HCT116 (cell line): ENCODE measurements around the gene AFP. TPM values are rescaled to one million over a fixed set of nuclear protein-coding genes. Genes with fewer than 3 reads are reported as not detected.

ENCODE experiments used
- ATAC-seq: fragments of 200-7000 bp; cut with Tn5 transposase; 2 replicates; pipeline ENCODE4 v1.9.1; 2020; ENCODE audit warnings: mild to moderate bottlenecking, moderate library complexity
- BruUV-seq: library from RNA; stranded (reverse); fragments of 400-500 nt; replicated peaks from 2 replicates; lab custom pipeline; 2021; lab: Mats Ljungman, UMichigan
- CTCF ChIA-PET: fragments of 300-600 bp; sonication (Branson Sonifier 250); formaldehyde crosslinking; loops from one replicate; lab custom pipeline; 2021; ENCODE audit warnings: antibody characterized with exemption; lab: Charles Lee
- POLR2A ChIA-PET: fragments of 300-600, 350-600 bp; sonication (Branson Sonifier 250); formaldehyde crosslinking; loops from one replicate; lab custom pipeline; 2021; ENCODE audit warnings: antibody characterized with exemption; lab: Charles Lee
- RAD21 ChIA-PET, 2 experiments: fragments of 300-600 bp; sonication (Branson Sonifier 250); formaldehyde crosslinking; loops; one replicate each; lab custom pipeline; 2023; ENCODE audit warnings: low total read pairs in 2 of 2; ENCODE audit not compliant: uncharacterized antibody in 2 of 2, unreplicated experiment in 2 of 2, low non-redundant PET in 1 of 2; lab: Charles Lee
- DNase-seq: peaks from one replicate; pipeline ENCODE4 v3.0.0-alpha.2; 2010; ENCODE audit warnings: low read depth, low spot score
- H2AFZ ChIP-seq: fragments of 200-600 bp; shearing (Covaris generic), sonication (generic); 2 replicates; pipeline ENCODE4 v1.6.1; 2017; ENCODE audit warnings: low read depth, mixed run types, mixed read lengths, antibody characterized with exemption, low read length; ENCODE audit not compliant: poor library complexity, severe bottlenecking
- H3K27ac ChIP-seq: 2 replicates; pipeline ENCODE4 v1.5.1; 2012; ENCODE audit warnings: low read depth, low read length
- H3K27me3 ChIP-seq: fragments of 200-600 bp; sonication (generic); 2 replicates; pipeline ENCODE4 v1.6.1; 2016; ENCODE audit warnings: mixed run types, low read length, mixed read lengths; ENCODE audit not compliant: insufficient read depth
- H3K36me3 ChIP-seq, 2 experiments: fragments of 200-500 bp in 1 of 2; fragments of 200-600 bp in 1 of 2; sonication (Bioruptor generic) in 1 of 2; sonication (generic) in 1 of 2; 2 replicates each; pipeline versions ENCODE4 v1.5.1 to v1.6.1; 2014 to 2016; ENCODE audit warnings: low read length in 2 of 2, inconsistent platforms in 1 of 2, mixed read lengths in 1 of 2, mixed run types in 1 of 2; ENCODE audit not compliant: insufficient read depth in 2 of 2, control insufficient read depth in 1 of 2
- H3K4me1 ChIP-seq, 2 experiments: fragments of 200-600 bp in 1 of 2; sonication (generic) in 1 of 2; 2 replicates each; pipeline versions ENCODE4 v1.5.1 to v1.6.1; 2012 to 2017; ENCODE audit warnings: low read length in 2 of 2, inconsistent platforms in 1 of 2, mild to moderate bottlenecking in 1 of 2, mixed read lengths in 1 of 2, mixed run types in 1 of 2, moderate library complexity in 1 of 2; ENCODE audit not compliant: insufficient read depth in 2 of 2, control insufficient read depth in 1 of 2
- H3K4me2 ChIP-seq: fragments of 200-600 bp; sonication (generic); 2 replicates; pipeline ENCODE4 v1.6.1; 2017; ENCODE audit warnings: mixed run types, low read length, mixed read lengths
- H3K4me3 ChIP-seq, 2 experiments: fragments of 200-600 bp in 1 of 2; sonication (generic) in 1 of 2; replicated peaks in 1 of 2; 2 replicates each; pipeline ENCODE4 v1.5.1; 2011 to 2016; ENCODE audit warnings: low read length in 2 of 2, control low read depth in 1 of 2, low read depth in 1 of 2, mild to moderate bottlenecking in 1 of 2, mixed read lengths in 1 of 2, mixed run types in 1 of 2
- H3K79me2 ChIP-seq: fragments of 200-600 bp; sonication (generic); 2 replicates; pipeline ENCODE4 v1.6.1; 2017; ENCODE audit warnings: mild to moderate bottlenecking, mixed run types, low read length, moderate library complexity, mixed read lengths; ENCODE audit not compliant: insufficient read depth
- H3K9ac ChIP-seq: fragments of 200-600 bp; sonication (generic); 2 replicates; pipeline ENCODE4 v1.6.1; 2016; ENCODE audit warnings: low read length, mixed read lengths
- H3K9me2 ChIP-seq: fragments of 200-600 bp; sonication (generic), shearing (Covaris generic); 2 replicates; pipeline ENCODE4 v1.6.1; 2017; ENCODE audit warnings: mixed run types, mild to moderate bottlenecking, moderate library complexity; ENCODE audit not compliant: insufficient read depth
- H3K9me3 ChIP-seq, 2 experiments: fragments of 200-500 bp in 1 of 2; fragments of 200-600 bp in 1 of 2; sonication (Bioruptor generic) in 1 of 2; sonication (generic) in 1 of 2; 2 replicates each; pipeline ENCODE4 v1.6.1; 2014 to 2017; ENCODE audit warnings: low read length in 2 of 2, mixed read lengths in 2 of 2, inconsistent platforms in 1 of 2, low read depth in 1 of 2, mild to moderate bottlenecking in 1 of 2, mixed run types in 1 of 2, moderate library complexity in 1 of 2; ENCODE audit not compliant: control insufficient read depth in 1 of 2, insufficient read depth in 1 of 2
- H4K20me1 ChIP-seq: fragments of 200-600 bp; sonication (generic), shearing (Covaris generic); 2 replicates; pipeline ENCODE4 v1.6.1; 2017; ENCODE audit warnings: mixed run types, mild to moderate bottlenecking, moderate library complexity; ENCODE audit not compliant: insufficient read depth
- CBX3 ChIP-seq: IDR thresholded peaks from 2 replicates; pipeline ENCODE4 v1.6.1; 2012; ENCODE audit warnings: low read depth
- CEBPB ChIP-seq: IDR thresholded peaks from 2 replicates; pipeline ENCODE4 v1.6.1; 2012; ENCODE audit warnings: low read depth
- ELF1 ChIP-seq: IDR thresholded peaks from 2 replicates; pipeline ENCODE4 v1.6.1; 2012; ENCODE audit warnings: low read depth, borderline replicate concordance
- EZH2 ChIP-seq: fragments of 200-600 bp; sonication (generic); IDR thresholded peaks from 2 replicates; pipeline ENCODE4 v1.6.1; 2017; ENCODE audit warnings: antibody characterized with exemption, mixed run types
- EZH2phosphoT487 ChIP-seq: fragments of 200-600 bp; IDR thresholded peaks from 2 replicates; pipeline ENCODE4 v1.6.1; 2018; ENCODE audit warnings: antibody characterized with exemption, borderline replicate concordance
- FOSL1 ChIP-seq: IDR thresholded peaks from 2 replicates; pipeline ENCODE4 v1.6.1; 2012; ENCODE audit warnings: low read depth
- JUND ChIP-seq: IDR thresholded peaks from 2 replicates; pipeline ENCODE4 v1.6.1; 2012
- POLR2A ChIP-seq: IDR thresholded peaks from 2 replicates; pipeline ENCODE4 v1.7.0; 2011; ENCODE audit warnings: borderline replicate concordance; ENCODE audit not compliant: insufficient read depth, insufficient read length; ENCODE audit errors: extremely low read depth
- RAD21 ChIP-seq: IDR thresholded peaks from 2 replicates; pipeline ENCODE4 v1.6.1; 2012; ENCODE audit warnings: low read depth, mild to moderate bottlenecking
- SP1 ChIP-seq: IDR thresholded peaks from 2 replicates; pipeline ENCODE4 v1.6.1; 2012; ENCODE audit warnings: low read depth
- SRF ChIP-seq: IDR thresholded peaks from 2 replicates; pipeline ENCODE4 v1.6.1; 2012; ENCODE audit warnings: low read depth
- TCF7L2 ChIP-seq: IDR thresholded peaks from 2 replicates; pipeline ENCODE4 v1.7.0; 2011; ENCODE audit warnings: borderline replicate concordance, inconsistent platforms; ENCODE audit not compliant: insufficient read depth, insufficient read length; ENCODE audit errors: extremely low read depth
- YY1 ChIP-seq: IDR thresholded peaks from 2 replicates; pipeline ENCODE4 v1.6.1; 2011; ENCODE audit warnings: low read length, low read depth, moderate library complexity, mild to moderate bottlenecking; ENCODE audit not compliant: insufficient replicate concordance; ENCODE audit errors: extremely low read depth
- ZFX ChIP-seq: fragments of 450-650 bp; IDR thresholded peaks from 2 replicates; pipeline ENCODE4 v1.6.1; 2017
- intact Hi-C: fragments of 100-400 bp; cut with micrococcal nuclease; formaldehyde crosslinking; loops from 2 replicates; pipeline ENCODE4 v1.10.0; 2022
- total RNA-seq: library from RNA; stranded (reverse); gene quantifications from one replicate; pipeline ENCODE4 v1.2.1, GENCODE V29; 2021; ENCODE audit not compliant: unreplicated experiment
- TF ChIP-seq, protein P1 (sequence below): IDR thresholded peaks from 2 replicates; pipeline ENCODE4 v1.6.1; 2012
- TF ChIP-seq, protein P2 (sequence below), 3 experiments: fragments of 200-600 bp in 1 of 3; sonication (generic) in 1 of 3; IDR thresholded peaks in 2 of 3; conservative IDR thresholded peaks in 1 of 3; 2 replicates each; pipeline ENCODE4 v1.5.1; 2012 to 2017; ENCODE audit warnings: low read depth in 2 of 3, low read length in 2 of 3, antibody characterized with exemption in 1 of 3, borderline replicate concordance in 1 of 3, control low read depth in 1 of 3, mild to moderate bottlenecking in 1 of 3, mixed read lengths in 1 of 3, mixed run types in 1 of 3, moderate library complexity in 1 of 3; ENCODE audit not compliant: insufficient read depth in 1 of 3
- TF ChIP-seq, protein P3 (sequence below): IDR thresholded peaks from 2 replicates; pipeline ENCODE4 v1.6.1; 2011; ENCODE audit warnings: mild to moderate bottlenecking, low read length, moderate library complexity; ENCODE audit not compliant: insufficient replicate concordance; ENCODE audit errors: extremely low read depth
- TF ChIP-seq, protein P4 (sequence below): IDR thresholded peaks from 2 replicates; pipeline ENCODE4 v1.6.1; 2012
- TF ChIP-seq, protein P5 (sequence below): IDR thresholded peaks from 2 replicates; pipeline ENCODE4 v1.6.1; 2012; ENCODE audit warnings: low read depth

The AFP gene
- total RNA-seq, 1 experiment from 2014 or later = 1.6 TPM

DNA sequence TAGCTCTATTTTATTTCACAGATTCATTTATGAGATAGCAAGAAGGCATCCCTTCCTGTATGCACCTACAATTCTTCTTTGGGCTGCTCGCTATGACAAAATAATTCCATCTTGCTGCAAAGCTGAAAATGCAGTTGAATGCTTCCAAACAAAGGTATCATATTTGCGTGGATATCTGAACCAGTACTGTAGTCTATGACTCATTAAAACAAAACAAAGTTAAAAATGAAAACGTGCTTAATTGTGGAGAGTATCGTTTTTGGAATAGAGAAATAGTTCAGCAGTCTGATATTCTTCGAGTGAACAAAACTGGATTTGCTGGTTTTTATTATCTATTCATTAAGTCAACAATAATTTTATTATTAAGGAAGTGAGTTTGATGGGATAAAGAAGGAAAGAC, 6.3 kb downstream of the AFP start:
- intact Hi-C loops = loop anchor here (10.0 kb wide), 1 partner anchor 127 kb away; no protein-coding TSS in a partner anchor
- no peaks in the 10 kb centered on the region for H3K27me3 ChIP-seq
- ATAC-seq = no peak
- no peaks in the 10 kb centered on the region for H4K20me1 ChIP-seq
- ChIA-PET CTCF (interaction anchor here (4.8 kb wide), 1 partner anchor 101 kb away, joined by 62 read pairs; no protein-coding TSS in a partner anchor), RAD21 (no interaction called here), POLR2A (no interaction called here)
- no peaks in the 10 kb centered on the region for H3K36me3 ChIP-seq
- H3K9ac ChIP-seq = no peak overlapping the region
- H3K4me1 ChIP-seq = no peaks in the 10 kb centered on the region
- H3K27ac ChIP-seq = no peak overlapping the region
- no peaks in the 10 kb centered on the region for H3K79me2 ChIP-seq
- DNase-seq = no peak
- H3K4me3 ChIP-seq = no peak overlapping the region
- no peak overlapping the region for H2AFZ ChIP-seq
- H3K4me2 ChIP-seq = no peak overlapping the region
- no TSS peak for BruUV-seq
- H3K9me3 ChIP-seq = no peaks in the 10 kb centered on the region
- no peak for TF ChIP-seq POLR2A
- TF ChIP-seq, protein P1, sequence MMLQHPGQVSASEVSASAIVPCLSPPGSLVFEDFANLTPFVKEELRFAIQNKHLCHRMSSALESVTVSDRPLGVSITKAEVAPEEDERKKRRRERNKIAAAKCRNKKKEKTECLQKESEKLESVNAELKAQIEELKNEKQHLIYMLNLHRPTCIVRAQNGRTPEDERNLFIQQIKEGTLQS = no peak
- no peak for TF ChIP-seq SRF
- no peak for TF ChIP-seq CBX3
- no peak for TF ChIP-seq ELF1
- TF ChIP-seq, protein P2, sequence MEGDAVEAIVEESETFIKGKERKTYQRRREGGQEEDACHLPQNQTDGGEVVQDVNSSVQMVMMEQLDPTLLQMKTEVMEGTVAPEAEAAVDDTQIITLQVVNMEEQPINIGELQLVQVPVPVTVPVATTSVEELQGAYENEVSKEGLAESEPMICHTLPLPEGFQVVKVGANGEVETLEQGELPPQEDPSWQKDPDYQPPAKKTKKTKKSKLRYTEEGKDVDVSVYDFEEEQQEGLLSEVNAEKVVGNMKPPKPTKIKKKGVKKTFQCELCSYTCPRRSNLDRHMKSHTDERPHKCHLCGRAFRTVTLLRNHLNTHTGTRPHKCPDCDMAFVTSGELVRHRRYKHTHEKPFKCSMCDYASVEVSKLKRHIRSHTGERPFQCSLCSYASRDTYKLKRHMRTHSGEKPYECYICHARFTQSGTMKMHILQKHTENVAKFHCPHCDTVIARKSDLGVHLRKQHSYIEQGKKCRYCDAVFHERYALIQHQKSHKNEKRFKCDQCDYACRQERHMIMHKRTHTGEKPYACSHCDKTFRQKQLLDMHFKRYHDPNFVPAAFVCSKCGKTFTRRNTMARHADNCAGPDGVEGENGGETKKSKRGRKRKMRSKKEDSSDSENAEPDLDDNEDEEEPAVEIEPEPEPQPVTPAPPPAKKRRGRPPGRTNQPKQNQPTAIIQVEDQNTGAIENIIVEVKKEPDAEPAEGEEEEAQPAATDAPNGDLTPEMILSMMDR (IDR thresholded peaks at IDR 0.05 in 2 of 3, conservative IDR thresholded peaks at IDR 0.05 in 1 of 3; ENCODE audit: borderline replicate concordance in 1 of 3, insufficient read depth in 1 of 3, low read depth in 2 of 3, low read length in 2 of 3) = no peak
- TF ChIP-seq FOSL1 = no peak
- TF ChIP-seq EZH2 = no peak
- TF ChIP-seq, protein P3, sequence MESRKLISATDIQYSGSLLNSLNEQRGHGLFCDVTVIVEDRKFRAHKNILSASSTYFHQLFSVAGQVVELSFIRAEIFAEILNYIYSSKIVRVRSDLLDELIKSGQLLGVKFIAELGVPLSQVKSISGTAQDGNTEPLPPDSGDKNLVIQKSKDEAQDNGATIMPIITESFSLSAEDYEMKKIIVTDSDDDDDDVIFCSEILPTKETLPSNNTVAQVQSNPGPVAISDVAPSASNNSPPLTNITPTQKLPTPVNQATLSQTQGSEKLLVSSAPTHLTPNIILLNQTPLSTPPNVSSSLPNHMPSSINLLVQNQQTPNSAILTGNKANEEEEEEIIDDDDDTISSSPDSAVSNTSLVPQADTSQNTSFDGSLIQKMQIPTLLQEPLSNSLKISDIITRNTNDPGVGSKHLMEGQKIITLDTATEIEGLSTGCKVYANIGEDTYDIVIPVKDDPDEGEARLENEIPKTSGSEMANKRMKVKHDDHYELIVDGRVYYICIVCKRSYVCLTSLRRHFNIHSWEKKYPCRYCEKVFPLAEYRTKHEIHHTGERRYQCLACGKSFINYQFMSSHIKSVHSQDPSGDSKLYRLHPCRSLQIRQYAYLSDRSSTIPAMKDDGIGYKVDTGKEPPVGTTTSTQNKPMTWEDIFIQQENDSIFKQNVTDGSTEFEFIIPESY = no peak
- TF ChIP-seq ZFX = no peak
- no peak for TF ChIP-seq YY1
- no peak for TF ChIP-seq JUND
- TF ChIP-seq TCF7L2 = no peak
- TF ChIP-seq, protein P4, sequence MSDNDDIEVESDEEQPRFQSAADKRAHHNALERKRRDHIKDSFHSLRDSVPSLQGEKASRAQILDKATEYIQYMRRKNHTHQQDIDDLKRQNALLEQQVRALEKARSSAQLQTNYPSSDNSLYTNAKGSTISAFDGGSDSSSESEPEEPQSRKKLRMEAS = no peak
- TF ChIP-seq, protein P5, sequence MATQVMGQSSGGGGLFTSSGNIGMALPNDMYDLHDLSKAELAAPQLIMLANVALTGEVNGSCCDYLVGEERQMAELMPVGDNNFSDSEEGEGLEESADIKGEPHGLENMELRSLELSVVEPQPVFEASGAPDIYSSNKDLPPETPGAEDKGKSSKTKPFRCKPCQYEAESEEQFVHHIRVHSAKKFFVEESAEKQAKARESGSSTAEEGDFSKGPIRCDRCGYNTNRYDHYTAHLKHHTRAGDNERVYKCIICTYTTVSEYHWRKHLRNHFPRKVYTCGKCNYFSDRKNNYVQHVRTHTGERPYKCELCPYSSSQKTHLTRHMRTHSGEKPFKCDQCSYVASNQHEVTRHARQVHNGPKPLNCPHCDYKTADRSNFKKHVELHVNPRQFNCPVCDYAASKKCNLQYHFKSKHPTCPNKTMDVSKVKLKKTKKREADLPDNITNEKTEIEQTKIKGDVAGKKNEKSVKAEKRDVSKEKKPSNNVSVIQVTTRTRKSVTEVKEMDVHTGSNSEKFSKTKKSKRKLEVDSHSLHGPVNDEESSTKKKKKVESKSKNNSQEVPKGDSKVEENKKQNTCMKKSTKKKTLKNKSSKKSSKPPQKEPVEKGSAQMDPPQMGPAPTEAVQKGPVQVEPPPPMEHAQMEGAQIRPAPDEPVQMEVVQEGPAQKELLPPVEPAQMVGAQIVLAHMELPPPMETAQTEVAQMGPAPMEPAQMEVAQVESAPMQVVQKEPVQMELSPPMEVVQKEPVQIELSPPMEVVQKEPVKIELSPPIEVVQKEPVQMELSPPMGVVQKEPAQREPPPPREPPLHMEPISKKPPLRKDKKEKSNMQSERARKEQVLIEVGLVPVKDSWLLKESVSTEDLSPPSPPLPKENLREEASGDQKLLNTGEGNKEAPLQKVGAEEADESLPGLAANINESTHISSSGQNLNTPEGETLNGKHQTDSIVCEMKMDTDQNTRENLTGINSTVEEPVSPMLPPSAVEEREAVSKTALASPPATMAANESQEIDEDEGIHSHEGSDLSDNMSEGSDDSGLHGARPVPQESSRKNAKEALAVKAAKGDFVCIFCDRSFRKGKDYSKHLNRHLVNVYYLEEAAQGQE = no peak
- no peak for TF ChIP-seq RAD21
- TF ChIP-seq EZH2phosphoT487 = no peak
- no peak for TF ChIP-seq CEBPB
- TF ChIP-seq SP1 = no peak
- H3K9me2 ChIP-seq = no peaks in the 10 kb centered on the region
